Right ventricle myocardium inferior (tissue), 1 donor: Measurements from ENCODE around the gene LRRC8B. TPM values are rescaled to one million over a fixed set of nuclear protein-coding genes. Genes with fewer than 3 reads are reported as not detected.
"Not testable (repeated sequence)": the region's sequence is repeated elsewhere in the genome, so short reads cannot be mapped to it uniquely, and the experiment has no call there.

Experiments used
- ATAC-seq: fragments of 200-7000 bp; cut with Tn5 transposase; one replicate; pipeline ENCODE4 v1.9.1; 2020; ENCODE audit warnings: mild to moderate bottlenecking, moderate library complexity
- DNase-seq: peaks from one replicate; pipeline ENCODE4 v3.0.0; 2021; ENCODE audit errors: missing footprints
- intact Hi-C: fragments of 100-400 bp; cut with DNase I; formaldehyde crosslinking; loops from one replicate; pipeline ENCODE4 v1.11.0; 2022
- total RNA-seq: library from RNA; stranded (reverse); fragmentation: NEBNext Ultra II Directional; extraction: Animal tissue kit (Norgen Biotek cat#: 25700); gene quantifications from one replicate; pipeline ENCODE4 v1.2.1, GENCODE V29; 2021
- donor health status: DM: no; HTN: yes; CAD: no; lungs with severe emphysema.

LRRC8B gene
- total RNA-seq, 1 donor from 2014 or later = 3.8 TPM

- intact Hi-C loops = no loop called here
- DNase-seq = no peak
- no peak for ATAC-seq
Measured at GRCh38 chr1:89542345-89542744, 17.7 kb downstream of the LRRC8B start.

- ATAC-seq, DNase-seq, intact Hi-C loops: not testable (repeated sequence)
Measured at GRCh38 chr1:89543632-89544031, 19.0 kb downstream of the LRRC8B start.

GRCh38 chr1:89545264-89546038, 20.8 kb downstream of the LRRC8B start:
- ATAC-seq = no peak
- intact Hi-C loops = no loop called here
- DNase-seq = no peak

GRCh38 chr1:89546082-89546889, 21.7 kb downstream of the LRRC8B start:
- intact Hi-C loops = no loop called here
- ATAC-seq (no peak), DNase-seq (no peak)

GRCh38 chr1:89546934-89547562, 22.4 kb downstream of the LRRC8B start:
- intact Hi-C loops = no loop called here
- DNase-seq (no peak), ATAC-seq (no peak)

GRCh38 chr1:89547563-89548116, 23.0 kb downstream of the LRRC8B start:
- ATAC-seq (no peak), DNase-seq (no peak)
- intact Hi-C loops = no loop called here

- DNase-seq = no peak
- intact Hi-C loops = no loop called here
- no peak for ATAC-seq
Measured at GRCh38 chr1:89548122-89548857, 23.7 kb downstream of the LRRC8B start.

GRCh38 chr1:89550995-89551394, 26.4 kb downstream of the LRRC8B start:
- DNase-seq (no peak), ATAC-seq (no peak)
- intact Hi-C loops = no loop called here

- no peak for ATAC-seq
- intact Hi-C loops = no loop called here
- no peak for DNase-seq
Measured at GRCh38 chr1:89552471-89553081, 27.9 kb downstream of the LRRC8B start.

- intact Hi-C loops = no loop called here
- no peak for ATAC-seq
- DNase-seq = no peak
Measured at GRCh38 chr1:89553157-89553556, 28.5 kb downstream of the LRRC8B start.

- intact Hi-C loops = no loop called here
- DNase-seq (no peak), ATAC-seq (peak; percentile 67)
Measured at GRCh38 chr1:89555550-89555949, 30.9 kb downstream of the LRRC8B start.

GRCh38 chr1:89556726-89557444, 32.3 kb downstream of the LRRC8B start:
- ATAC-seq (no peak), DNase-seq (no peak)
- intact Hi-C loops = no loop called here

- intact Hi-C loops = no loop called here
- DNase-seq (no peak), ATAC-seq (no peak)
Measured at GRCh38 chr1:89557445-89557825, 32.8 kb downstream of the LRRC8B start.

GRCh38 chr1:89557956-89558355, 33.3 kb downstream of the LRRC8B start:
- intact Hi-C loops = no loop called here
- ATAC-seq (no peak), DNase-seq (no peak)

GRCh38 chr1:89563957-89564604, 39.5 kb downstream of the LRRC8B start:
- intact Hi-C loops = no loop called here
- ATAC-seq (no peak), DNase-seq (no peak)

- intact Hi-C loops = no loop called here
- no peak for ATAC-seq
Measured at GRCh38 chr1:89565521-89565920, 40.9 kb downstream of the LRRC8B start.

GRCh38 chr1:89566761-89567174, 42.1 kb downstream of the LRRC8B start:
- ATAC-seq (peak; percentile 91), DNase-seq (peak; percentile 78)
- intact Hi-C loops = no loop called here

More at GRCh38 chr1:89565521-89565920, 40.9 kb downstream of the LRRC8B start:
- no peak for DNase-seq
